Measurements from ENCODE around the gene SLC30A9. TPM values are rescaled to one million over a fixed set of nuclear protein-coding genes. Genes with fewer than 3 reads are reported as not detected.

SLC30A9 gene
- total RNA-seq, result 29.0 and 33.4 TPM in 2 replicates

DNA sequence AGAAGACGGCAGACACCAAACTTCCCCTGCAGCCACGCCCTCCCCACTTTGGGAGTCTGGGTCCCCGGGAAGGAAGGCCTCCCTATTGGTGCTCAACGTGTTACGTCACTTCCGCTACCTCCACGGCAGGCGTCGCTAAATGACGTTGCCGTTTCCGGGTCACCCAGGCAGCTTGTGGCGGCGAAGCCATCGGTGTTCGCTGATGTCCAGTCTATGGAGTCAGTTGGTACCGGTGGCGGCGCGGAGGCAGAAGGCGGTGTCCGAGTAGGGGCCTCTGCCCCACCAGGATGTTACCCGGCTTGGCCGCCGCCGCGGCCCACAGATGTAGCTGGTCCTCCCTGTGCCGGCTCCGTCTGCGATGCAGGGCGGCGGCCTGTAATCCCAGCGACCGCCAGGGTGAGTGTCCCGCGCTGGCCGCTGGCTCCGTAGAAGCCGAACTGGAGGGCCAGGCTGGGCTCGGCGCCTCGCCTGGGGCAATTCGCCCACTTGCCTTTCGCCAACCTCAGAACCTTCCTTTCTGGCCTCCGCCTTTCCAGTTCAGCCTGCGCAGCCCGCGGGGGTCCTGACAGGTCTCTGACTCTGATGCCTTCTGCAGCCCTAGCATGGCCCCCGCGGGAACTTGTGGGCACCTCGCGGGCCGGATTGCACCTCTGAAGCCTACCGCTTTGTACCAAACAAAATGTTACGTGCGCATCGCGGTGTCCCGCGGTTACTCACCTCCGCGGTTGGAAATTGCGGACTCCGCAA, at the start of gene SLC30A9:
Gene SLC30A9 (plus strand): TSS at position 166 of the 747 bp plus-strand sequence. CDS start 122 bp downstream, at position 288.
- peak within 1 kb of the TSS; percentile 98 for H3K4me3 Mint-ChIP-seq
- POLR2A ChIA-PET, result interaction anchor here (0.8 to 2.3 kb wide), 4 partner anchors 14 to 666 kb away, joined by 3 to 12 read pairs (median 8); partner anchors contain the start of genes ATP8A1 and TMEM33
- DNase-seq, result peak; percentile 82
- CTCF ChIA-PET, result interaction anchor here (1.4 to 1.7 kb wide), 2 partner anchors 27 to 56 kb away, joined by 3 to 7 read pairs; partner anchors contain the start of gene TMEM33
- peak; percentile 95 for ATAC-seq (ENCODE audit: low read depth)
- TF ChIP-seq CTCF (IDR thresholded peaks at IDR 0.05), result no peak
- intact Hi-C loops (cut with micrococcal nuclease), result loop anchor here (1.0 to 5.0 kb wide), 5 partner anchors 22 to 667 kb away; partner anchors contain the start of genes ATP8A1, BEND4 and TMEM33
- H3K27ac Mint-ChIP-seq, result peak within 1 kb of the TSS; percentile 95
- H3K4me1 Mint-ChIP-seq, result peaks cover 29% of the 10 kb centered on the region
- H3K9me3 Mint-ChIP-seq, result no peaks in the 10 kb centered on the region
- H3K27me3 Mint-ChIP-seq, result no peaks in the 10 kb centered on the region
- peaks cover 9% of the 10 kb centered on the region for H3K36me3 Mint-ChIP-seq (ENCODE audit: low read depth)

DNA sequence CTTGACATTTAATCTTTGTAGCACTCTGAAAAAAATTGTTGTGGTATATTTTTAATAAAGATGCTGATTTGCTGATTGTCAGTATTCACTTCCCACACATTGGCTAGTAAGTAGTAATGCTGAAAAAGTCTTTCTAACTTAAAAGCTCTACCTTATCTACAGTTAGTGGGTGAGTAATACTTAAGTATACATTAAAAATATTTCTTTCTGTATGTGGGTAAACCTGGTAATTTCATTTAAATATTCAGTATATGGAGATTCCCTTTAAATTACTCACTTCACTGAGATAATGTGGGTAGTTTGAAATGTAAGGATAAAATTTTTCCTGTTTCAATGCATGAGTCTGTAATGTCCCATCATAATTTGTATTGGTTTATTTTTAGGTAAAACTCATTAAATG, 49.5 kb upstream of the SLC30A9 start:
- POLR2A ChIA-PET, result no interaction called here

GRCh38 chr4:41943506-41943905, 46.8 kb upstream of the SLC30A9 start:
- Mint-ChIP-seq H3K4me3 (no peak overlapping the region), H3K27me3 (no peaks in the 10 kb centered on the region), H3K36me3 (ENCODE audit: low read depth) (peaks cover 71% of the 10 kb centered on the region), H3K9me3 (no peaks in the 10 kb centered on the region), H3K27ac (no peak overlapping the region), H3K4me1 (peaks cover 4% of the 10 kb centered on the region)
- ChIA-PET CTCF (no interaction called here), POLR2A (no interaction called here)
- intact Hi-C loops (cut with micrococcal nuclease), result loop anchor here (10.0 kb wide), 1 partner anchor 171 kb away; no protein-coding TSS in a partner anchor
- no peak for TF ChIP-seq CTCF (IDR thresholded peaks at IDR 0.05)
- DNase-seq (no peak), ATAC-seq (ENCODE audit: low read depth) (no peak)

More for the DNA sequence above, 49.5 kb upstream of the SLC30A9 start:
- Mint-ChIP-seq H3K27me3 (no peaks in the 10 kb centered on the region), H3K36me3 (ENCODE audit: low read depth) (peaks cover 60% of the 10 kb centered on the region), H3K4me3 (no peak overlapping the region), H3K9me3 (no peaks in the 10 kb centered on the region), H3K27ac (no peak overlapping the region), H3K4me1 (peaks cover 20% of the 10 kb centered on the region)
- CTCF ChIA-PET, result no interaction called here
- ATAC-seq (ENCODE audit: low read depth) (no peak), DNase-seq (no peak)
- intact Hi-C loops (cut with micrococcal nuclease), result loop anchor here (10.0 kb wide), 1 partner anchor 174 kb away; no protein-coding TSS in a partner anchor
- TF ChIP-seq CTCF (IDR thresholded peaks at IDR 0.05), result no peak

GRCh38 chr4:41944089-41944488, 46.2 kb upstream of the SLC30A9 start:
- ChIA-PET CTCF (no interaction called here), POLR2A (no interaction called here)
- H3K4me3 Mint-ChIP-seq, result no peak overlapping the region
- H3K4me1 Mint-ChIP-seq, result peaks cover 4% of the 10 kb centered on the region
- ATAC-seq (ENCODE audit: low read depth) (no peak), DNase-seq (no peak)
- intact Hi-C loops (cut with micrococcal nuclease), result loop anchor here (10.0 kb wide), 1 partner anchor 171 kb away; no protein-coding TSS in a partner anchor
- H3K27ac Mint-ChIP-seq, result no peak overlapping the region
- TF ChIP-seq CTCF (IDR thresholded peaks at IDR 0.05), result no peak
- H3K36me3 Mint-ChIP-seq (ENCODE audit: low read depth), result peaks cover 69% of the 10 kb centered on the region
- no peaks in the 10 kb centered on the region for H3K27me3 Mint-ChIP-seq
- H3K9me3 Mint-ChIP-seq, result no peaks in the 10 kb centered on the region

DNA sequence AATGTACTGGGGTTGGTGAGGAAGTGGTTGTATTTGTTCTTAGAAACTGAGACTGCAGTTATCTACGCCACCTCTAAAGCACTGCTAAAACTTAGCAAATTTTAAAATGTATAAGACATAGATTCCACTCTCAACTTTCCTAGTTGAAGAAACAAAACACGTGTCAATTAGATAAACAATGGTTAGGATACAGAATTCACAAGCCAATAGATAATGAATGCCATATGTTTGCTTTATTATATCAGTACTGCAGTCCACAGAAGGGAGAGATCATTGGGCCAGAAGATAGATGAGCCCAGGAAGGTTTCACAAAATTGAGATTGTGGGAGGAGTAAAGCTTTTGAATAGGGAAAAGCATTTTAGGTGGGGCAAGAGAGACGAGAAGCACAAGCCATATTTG, 40.8 kb upstream of the SLC30A9 start:
- ATAC-seq (ENCODE audit: low read depth) (no peak), DNase-seq (no peak)
- no peaks in the 10 kb centered on the region for H3K27me3 Mint-ChIP-seq
- no peak overlapping the region for H3K27ac Mint-ChIP-seq
- TF ChIP-seq CTCF (IDR thresholded peaks at IDR 0.05), result no peak
- ChIA-PET CTCF (interaction anchor here (1.2 kb wide), 1 partner anchor 8 kb away, joined by 3 read pairs; no protein-coding TSS in a partner anchor), POLR2A (no interaction called here)
- no peak overlapping the region for H3K4me3 Mint-ChIP-seq
- no peaks in the 10 kb centered on the region for H3K9me3 Mint-ChIP-seq
- H3K4me1 Mint-ChIP-seq, result no peaks in the 10 kb centered on the region
- H3K36me3 Mint-ChIP-seq (ENCODE audit: low read depth), result peaks cover 78% of the 10 kb centered on the region
- intact Hi-C loops (cut with micrococcal nuclease), result loop anchor here (10.0 kb wide), 1 partner anchor 165 kb away; no protein-coding TSS in a partner anchor
